ENCODE results near the gene TET1.
A peak's percentile ranks its signal among the peaks of the same experiment; 100 is the strongest.
"Not testable (repeated sequence)": the region's sequence is repeated elsewhere in the genome, so short reads cannot be mapped to it uniquely, and the experiment has no call there.

TET1 gene

DNA sequence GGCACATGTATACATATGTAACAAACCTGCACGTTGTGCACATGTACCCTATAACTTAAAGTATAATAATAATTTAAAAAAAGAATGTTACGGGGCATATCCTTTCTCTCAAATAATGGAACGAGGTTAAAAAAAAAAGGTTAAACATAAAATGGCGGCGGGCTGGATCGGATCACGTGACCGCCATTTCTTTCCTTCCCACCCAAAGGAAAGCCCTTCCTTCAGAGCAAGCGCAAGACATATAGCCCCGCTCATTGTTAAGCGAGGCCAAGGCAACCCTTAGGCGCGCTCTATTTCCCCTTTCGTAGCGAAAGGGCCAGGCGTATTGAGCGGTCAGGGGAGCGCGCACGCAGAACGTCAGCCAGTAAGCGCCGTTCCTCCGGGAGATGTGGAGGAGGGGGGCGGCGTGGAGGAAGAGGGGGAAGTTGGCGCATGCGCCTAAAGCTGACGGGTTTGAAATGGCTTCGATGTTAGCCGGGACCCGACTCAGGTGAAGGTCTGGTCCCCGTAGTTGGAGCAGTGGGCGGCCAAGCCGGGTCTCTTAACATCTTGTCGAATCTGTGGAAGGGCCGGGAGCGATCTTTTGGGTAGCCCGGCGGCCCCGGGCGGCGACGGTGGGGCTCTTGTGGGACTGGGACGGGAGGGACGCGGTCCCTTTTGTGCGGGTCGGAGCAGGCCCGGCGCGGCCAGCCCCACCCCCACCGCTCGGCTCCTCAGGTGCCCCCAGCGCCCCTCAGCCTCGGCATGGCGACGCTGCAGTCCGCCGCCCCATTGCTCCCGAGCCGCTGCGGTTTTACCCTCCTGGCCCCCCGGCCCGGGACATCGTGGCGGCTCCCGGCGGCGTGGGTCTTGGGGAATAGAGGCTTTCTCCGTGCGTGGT, 160.9 kb downstream of the TET1 start, which contains the start of gene CCAR1:
Gene CCAR1 (plus strand): TSS at position 447 of the 880 bp plus-strand sequence. CDS start 1,266 bp downstream, outside the sequence.
- peak; percentile 100 for DNase-seq

GRCh38 chr10:68721673-68722335, 161.7 kb downstream of the TET1 start:
- DNase-seq: no peak

DNA sequence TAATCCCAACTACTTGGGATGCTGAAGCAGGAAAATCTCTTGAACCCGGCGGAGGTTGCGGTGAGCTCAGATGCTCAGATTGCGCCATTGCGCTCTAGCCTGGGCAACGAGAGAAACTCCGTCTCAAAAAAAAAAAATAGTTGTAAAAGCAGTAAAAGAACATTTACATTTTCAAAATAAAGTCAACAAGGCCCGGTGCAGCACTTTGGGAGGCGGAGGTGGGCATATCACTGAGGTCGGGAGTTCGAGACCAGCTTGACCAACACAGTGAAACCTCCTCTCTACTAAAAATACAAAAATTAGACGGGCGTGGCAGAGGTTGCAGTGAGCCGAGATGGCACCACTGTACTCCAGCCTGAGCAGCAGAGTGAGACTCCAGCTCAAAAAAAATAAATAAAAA, 164.9 kb downstream of the TET1 start:
- DNase-seq: no peak

DNA sequence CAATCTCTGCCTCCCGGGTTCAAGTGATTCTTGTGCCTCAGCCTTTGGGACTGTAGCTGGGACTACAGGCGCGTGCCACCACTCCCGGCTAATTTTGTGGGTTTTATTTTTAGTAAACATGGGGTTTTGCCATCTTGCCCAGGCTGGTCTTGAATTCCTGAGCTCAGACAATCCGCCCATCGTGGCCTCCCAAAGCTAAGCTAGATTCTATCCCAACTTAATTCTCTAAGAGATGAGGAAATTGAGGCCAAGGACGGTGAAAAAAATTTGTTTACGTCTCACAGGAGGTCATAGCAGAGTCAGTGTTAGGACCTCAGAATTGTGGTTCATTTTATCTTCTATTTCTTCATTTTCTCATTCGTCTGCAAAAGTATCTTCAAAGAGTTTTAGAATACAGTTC, 167.0 kb downstream of the TET1 start:
- no peak for DNase-seq

DNA sequence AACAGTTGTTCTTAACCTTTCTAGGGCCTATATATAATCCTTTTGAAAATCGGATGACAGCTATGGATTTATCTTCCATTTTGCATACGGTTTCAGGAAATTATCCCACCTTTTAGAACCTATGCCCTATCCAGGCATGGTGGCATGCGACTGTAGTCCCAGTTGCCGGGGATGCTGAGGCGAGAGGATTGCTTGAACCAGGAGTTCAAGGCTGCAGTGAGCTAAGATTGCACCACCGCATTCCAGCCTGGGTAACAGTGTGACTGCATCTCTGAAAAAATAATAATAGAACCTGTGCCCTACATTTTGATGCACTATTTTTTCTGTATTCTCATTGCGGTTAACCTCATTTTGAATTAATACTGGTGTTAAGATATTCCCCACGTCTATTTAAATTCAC, 172.5 kb downstream of the TET1 start:
- DNase-seq: no peak

DNA sequence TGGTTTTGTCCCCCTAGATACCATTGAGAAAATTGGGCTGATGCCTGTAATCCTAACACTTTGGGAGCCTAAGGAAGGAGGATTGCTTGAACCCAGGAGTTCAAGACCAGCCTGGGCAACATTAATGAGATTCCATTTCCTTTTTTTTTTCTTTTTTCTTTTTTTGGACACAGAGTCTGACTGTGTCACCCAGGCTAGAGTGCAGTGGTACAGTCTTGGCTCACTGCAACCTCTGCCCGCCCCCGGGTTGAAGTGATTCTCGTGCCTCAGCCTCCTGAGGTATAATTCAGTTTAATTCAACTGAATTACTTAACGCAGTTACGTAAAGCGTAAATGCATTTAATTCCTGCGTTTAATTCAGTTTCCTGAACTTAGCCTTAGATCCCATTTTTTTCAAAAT, 174.2 kb downstream of the TET1 start:
- no peak for DNase-seq

DNA sequence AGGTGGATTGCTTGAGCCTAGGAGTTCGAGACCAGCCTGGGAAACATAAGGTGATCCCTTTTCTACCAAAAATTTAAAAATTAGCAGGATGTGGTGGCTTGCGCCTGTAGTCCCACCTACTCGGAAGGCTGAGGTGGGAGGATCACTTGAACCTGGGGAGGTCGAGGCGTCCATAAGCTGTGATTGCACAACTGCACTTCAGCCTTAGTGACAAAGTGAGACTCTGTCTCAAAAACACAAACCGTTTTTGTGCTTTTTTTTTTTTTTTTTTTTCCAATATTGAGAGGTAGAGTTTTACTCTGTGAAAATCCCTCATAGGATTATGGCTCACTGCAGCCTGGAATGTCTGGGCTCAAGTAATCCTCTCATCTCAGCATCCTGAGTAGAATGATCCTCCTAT, 175.0 kb downstream of the TET1 start:
- no peak for DNase-seq

DNA sequence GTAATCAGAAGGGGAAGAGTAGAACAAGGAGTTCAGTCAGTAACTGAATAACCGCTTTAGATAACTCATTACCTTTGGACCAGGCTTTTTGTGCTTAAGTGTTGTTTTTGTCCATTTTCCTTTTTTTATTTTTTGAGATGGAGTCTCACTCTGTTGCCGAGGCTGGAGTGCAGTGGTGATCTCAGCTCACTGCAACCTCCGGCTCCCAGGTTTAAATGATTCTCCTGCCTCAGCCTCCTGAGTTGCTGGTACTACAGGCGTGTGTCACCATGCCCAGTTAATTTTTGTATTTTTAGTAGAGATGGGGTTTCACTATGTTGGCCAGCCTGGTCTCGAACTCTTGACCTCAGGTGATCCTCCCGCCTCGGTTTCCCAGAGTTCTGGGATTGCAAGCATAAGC, 175.6 kb downstream of the TET1 start:
- DNase-seq: not testable (repeated sequence)

- DNase-seq: not testable (repeated sequence)
Measured at GRCh38 chr10:68740676-68741075, 180.5 kb downstream of the TET1 start.

DNA sequence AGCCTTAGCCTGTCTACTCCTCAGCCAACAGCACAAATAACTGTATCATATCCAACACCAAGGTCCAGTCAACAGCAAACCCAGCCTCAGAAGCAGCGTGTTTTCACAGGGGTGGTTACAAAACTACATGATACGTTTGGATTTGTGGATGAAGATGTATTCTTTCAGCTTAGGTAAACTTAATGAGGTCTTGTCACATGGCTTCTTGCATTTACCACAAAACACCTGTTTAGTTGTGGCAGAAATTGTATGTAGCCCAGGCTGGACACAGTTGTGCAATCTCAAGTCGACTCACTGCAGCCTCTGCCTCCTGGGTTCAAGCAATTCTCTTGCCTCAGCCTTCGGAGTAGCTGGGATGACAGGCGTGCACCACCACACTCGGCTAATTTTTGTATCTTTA, 182.3 kb downstream of the TET1 start:
- no peak for DNase-seq

Data from fibroblast of skin of right quadriceps (primary cell).